Skin of body (tissue), 2 donors: ENCODE results near the gene SNX21. TPM values are rescaled to one million over a fixed set of nuclear protein-coding genes. Genes with fewer than 3 reads are reported as not detected.
A peak's percentile ranks its signal among the peaks of the same experiment; 100 is the strongest.
"Not testable (repeated sequence)": the region's sequence is repeated elsewhere in the genome, so short reads cannot be mapped to it uniquely, and the experiment has no call there.

Source experiments
- DNase-seq: peaks from one replicate; lab custom pipeline; 2025; lab: John Stamatoyannopoulos, UW
- total RNA-seq: library from RNA; depleted of rRNA; stranded (reverse); fragments of >200 nt; gene quantifications from one replicate; pipeline ENCODE4 v1.2.3, GENCODE V29; 2014

The SNX21 gene, protein sequence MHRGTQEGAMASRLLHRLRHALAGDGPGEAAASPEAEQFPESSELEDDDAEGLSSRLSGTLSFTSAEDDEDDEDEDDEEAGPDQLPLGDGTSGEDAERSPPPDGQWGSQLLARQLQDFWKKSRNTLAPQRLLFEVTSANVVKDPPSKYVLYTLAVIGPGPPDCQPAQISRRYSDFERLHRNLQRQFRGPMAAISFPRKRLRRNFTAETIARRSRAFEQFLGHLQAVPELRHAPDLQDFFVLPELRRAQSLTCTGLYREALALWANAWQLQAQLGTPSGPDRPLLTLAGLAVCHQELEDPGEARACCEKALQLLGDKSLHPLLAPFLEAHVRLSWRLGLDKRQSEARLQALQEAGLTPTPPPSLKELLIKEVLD
- 22.8 TPM for total RNA-seq

DNA sequence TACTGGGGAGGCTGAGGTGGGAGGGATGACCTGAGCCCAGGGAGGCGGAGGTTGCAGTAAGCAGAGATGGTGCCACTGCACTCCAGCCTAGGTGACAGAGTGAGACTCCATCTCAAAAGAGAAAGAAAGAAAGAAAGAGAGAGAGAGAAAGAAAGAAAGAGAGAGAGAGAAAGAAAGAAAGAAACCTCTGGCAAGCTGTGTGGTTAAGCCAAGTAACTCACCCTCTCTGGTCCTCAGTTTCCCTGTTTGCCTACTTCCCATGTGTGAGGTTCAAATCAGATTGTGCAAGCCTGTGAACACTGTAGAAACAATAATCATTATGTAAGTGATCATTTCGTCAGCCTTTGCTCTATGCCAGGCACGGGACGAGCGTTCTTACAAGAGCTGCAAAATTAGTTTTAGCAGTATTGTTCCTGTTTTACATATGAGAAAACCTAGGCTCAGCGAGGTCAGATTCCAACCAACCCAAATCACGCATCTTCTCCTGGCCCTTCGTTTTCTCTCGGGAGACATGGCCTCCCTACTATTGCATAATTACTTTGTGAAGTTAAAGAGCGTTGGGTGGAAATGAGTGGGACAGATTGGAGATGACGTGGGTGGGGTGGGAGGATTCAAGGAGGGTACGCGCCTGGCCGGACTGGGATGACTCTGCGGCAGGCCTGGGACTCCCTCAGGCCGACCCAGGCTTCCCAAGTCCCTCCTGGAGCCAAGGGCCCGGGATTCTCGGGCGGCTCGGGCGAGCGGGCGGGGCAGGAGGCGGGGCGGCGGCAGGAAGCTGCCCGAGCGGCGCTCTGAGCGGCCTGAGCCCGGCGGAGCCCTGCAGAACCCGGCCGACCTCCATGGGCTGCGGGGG is at the start of gene SNX21:
SNX21 (plus strand) TSS at position 770 of the 853 bp plus-strand sequence. CDS start 121 bp downstream, outside the sequence.
- peak; percentile 77 for DNase-seq

GRCh38 chr20:45788351-45788750 is 45.2 kb upstream of the SNX21 start:
- no peak for DNase-seq

- no peak for DNase-seq
Measured at GRCh38 chr20:45792317-45793118, 41.1 kb upstream of the SNX21 start.

- no peak for DNase-seq
Measured at GRCh38 chr20:45796337-45797065, 37.1 kb upstream of the SNX21 start.

DNA sequence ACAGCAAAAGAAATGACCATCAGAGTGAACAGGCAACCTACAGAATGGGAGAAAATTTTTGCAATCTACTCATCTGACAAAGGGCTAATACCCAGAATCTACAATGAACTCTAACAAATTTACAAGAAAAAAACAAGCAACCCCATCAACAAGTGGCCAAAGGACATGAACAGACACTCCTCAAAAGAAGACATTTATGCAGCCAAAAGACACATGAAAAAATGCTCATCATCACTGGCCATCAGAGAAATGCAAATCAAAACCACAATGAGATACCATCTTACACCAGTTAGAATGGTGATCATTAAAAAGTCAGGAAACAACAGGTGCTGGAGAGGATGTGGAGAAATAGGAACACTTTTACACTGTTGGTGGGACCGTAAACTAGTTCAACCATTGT is 36.1 kb upstream of the SNX21 start:
- not testable (repeated sequence) for DNase-seq

- not testable (repeated sequence) for DNase-seq
Measured at GRCh38 chr20:45797955-45798354, 35.6 kb upstream of the SNX21 start.

- DNase-seq, result no peak
Measured at GRCh38 chr20:45798935-45799642, 34.5 kb upstream of the SNX21 start.

DNA sequence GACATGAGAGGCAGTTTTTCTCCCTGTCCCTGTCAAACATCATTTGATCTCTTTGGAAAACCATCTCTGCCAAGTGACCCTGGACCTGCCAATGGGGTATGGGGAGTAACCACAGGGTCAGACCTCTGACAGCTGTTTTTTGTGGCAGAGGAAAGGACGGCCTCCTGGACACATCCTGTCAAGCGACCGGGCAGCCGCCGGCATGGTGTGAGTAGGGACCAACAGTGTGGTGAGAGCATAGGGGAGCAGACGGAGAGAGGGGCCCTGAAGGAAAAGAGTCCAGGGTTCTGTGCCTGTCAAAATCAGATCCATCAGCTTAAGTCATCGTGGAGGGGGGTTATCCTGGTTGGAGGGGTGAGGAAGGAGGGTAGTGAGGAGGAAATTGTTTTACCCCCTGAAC is 31.7 kb upstream of the SNX21 start:
- no peak for DNase-seq

DNA sequence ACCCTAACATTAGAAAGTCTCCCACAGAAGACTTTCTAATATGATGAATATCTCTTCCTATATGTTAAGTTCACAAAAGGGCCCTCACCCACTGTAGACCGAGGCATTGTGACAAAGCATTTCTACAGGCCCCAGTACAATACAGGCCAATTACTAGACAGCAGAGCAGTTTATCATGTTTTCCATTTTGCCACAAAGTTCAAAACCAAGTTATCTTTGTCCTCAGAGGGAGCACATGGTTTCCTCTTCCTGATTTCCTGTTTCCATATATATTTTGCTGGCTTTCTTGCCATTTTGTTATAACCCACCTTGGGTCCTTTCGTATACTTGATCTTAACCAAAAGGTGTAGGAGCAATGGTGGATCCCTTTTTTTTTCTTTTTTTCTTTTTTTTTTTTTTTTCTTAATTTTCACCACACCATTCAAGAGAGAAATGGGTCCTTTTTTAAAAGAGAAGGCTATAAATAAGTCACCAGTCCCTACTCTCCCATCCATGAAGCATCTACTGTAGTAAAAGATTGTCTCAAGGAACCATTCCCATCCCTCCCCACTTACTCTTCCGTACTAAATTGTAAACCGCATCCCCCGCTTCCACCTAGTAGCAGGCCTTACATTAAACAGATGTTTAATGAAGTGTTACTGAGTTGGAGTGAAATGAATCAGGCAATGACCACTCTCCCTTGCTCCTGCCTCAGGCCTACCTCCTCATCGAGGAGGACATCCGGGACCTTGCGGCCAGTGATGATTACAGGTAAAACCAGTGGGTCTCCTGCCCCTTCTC is 23.2 kb upstream of the SNX21 start:
- DNase-seq, result no peak

- DNase-seq, result peak; percentile 100
Measured at GRCh38 chr20:45812157-45813005, 21.2 kb upstream of the SNX21 start, which contains the start of gene UBE2C. Gene UBE2C (plus strand): TSS chr20:45812644. CDS start chr20:45812696, 52 bp downstream.

GRCh38 chr20:45813006-45813340 is 20.6 kb upstream of the SNX21 start:
- no peak for DNase-seq

DNA sequence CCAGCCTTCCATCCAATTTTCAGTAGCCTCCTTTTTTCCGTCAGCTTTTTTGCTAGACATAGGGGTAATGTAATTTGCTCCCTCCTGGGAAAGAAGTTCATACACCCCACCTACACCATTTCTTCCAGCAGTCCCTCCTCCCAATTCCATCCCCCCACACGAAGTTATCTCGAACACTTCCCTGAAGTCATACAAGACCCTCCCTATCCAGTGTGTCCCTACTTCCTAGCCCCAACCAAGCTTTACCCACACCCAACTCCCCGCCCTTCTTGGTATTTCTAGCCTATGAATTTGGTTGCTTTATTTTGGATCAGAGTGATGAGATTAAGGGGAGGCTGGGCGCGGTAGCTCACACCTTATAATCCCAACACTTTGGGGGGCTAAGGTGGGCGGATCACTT is 20.1 kb upstream of the SNX21 start:
- DNase-seq, result no peak

DNA sequence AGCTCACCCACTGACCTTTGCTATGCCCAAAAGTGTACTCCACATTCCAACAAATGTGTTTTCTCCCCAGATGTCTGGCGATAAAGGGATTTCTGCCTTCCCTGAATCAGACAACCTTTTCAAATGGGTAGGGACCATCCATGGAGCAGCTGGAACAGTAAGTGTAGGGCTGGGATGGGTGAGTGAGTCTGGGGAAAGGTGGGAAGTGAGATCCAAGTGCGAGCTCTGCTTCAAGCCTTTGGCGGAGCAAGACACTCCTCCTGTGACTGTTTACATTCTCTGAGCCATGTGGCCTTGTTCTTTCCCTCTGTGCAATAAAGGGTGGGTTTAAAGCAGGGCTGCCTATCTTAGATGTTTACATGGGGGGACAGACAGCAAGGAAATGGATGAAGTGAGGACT is 19.3 kb upstream of the SNX21 start:
- DNase-seq, result no peak

GRCh38 chr20:45816951-45817350 is 16.6 kb upstream of the SNX21 start:
- DNase-seq, result no peak

GRCh38 chr20:45817376-45818194 is 16.0 kb upstream of the SNX21 start:
- DNase-seq, result no peak

- DNase-seq, result no peak
Measured at GRCh38 chr20:45818239-45818638, 15.4 kb upstream of the SNX21 start.

- no peak for DNase-seq
Measured at GRCh38 chr20:45819466-45819865, 14.1 kb upstream of the SNX21 start.

DNA sequence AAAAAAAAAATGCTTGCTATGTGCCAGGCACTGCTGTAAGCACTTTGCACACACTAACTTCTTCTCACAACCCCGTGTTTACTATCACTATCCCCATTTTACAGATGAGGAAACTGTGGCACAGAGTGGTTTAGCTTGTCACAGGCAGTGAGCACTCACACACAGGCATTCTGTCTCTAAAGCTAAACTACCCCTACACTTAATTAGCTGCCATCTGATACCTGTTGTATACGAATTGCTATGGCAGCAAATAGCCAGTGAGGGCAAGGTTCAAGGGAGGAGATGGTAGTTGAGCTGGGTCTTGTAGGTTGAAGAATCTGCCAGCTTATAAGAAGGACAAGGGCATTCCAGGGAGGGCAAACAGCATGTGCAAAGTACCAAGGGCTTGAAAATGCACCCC is 11.7 kb upstream of the SNX21 start:
- DNase-seq, result no peak
